H1 (cell line): ENCODE results near the gene CTTNBP2. TPM values are rescaled to one million over a fixed set of nuclear protein-coding genes. Genes with fewer than 3 reads are reported as not detected.

Experiments used
- CTCF ChIA-PET: fragments of 300-600 bp; sonication (Branson Sonifier 250); formaldehyde crosslinking; loops from one replicate; lab custom pipeline; 2021; ENCODE audit not compliant: partially characterized antibody; lab: Charles Lee
- POLR2A ChIA-PET: fragments of 300-600 bp; sonication (Branson Sonifier 250); formaldehyde crosslinking; loops from one replicate; lab custom pipeline; 2021; ENCODE audit warnings: inconsistent platforms; ENCODE audit not compliant: partially characterized antibody; lab: Charles Lee
- DNase-seq, 2 experiments: peaks; one replicate each; pipeline versions ENCODE4 v3.0.0 to v3.0.0-alpha.2; 2010 to 2022; ENCODE audit warnings: low spot score in 2 of 2, low read depth in 1 of 2, mixed read lengths in 1 of 2
- FAIRE-seq: peaks from 2 replicates; lab custom pipeline; 2011; peaks lifted over from hg19 to GRCh38; lab: Jason Lieb, UNC
- H2AFZ ChIP-seq: 2 replicates; pipeline ENCODE4 v1.8.1; 2012; ENCODE audit warnings: low read length, inconsistent platforms
- H2AK5ac ChIP-seq: 2 replicates; pipeline ENCODE4 v1.6.1; 2013; ENCODE audit warnings: low read depth, low read length
- H2BK120ac ChIP-seq: replicated peaks from 2 replicates; pipeline ENCODE3; 2013; ENCODE audit warnings: low read depth, low read length, inconsistent platforms
- H2BK12ac ChIP-seq: 2 replicates; pipeline ENCODE4 v1.6.1; 2013; ENCODE audit warnings: low read depth, low read length
- H2BK15ac ChIP-seq: 2 replicates; pipeline ENCODE4 v1.6.1; 2013; ENCODE audit warnings: low read length
- H2BK20ac ChIP-seq: 2 replicates; pipeline ENCODE4 v1.6.1; 2013; ENCODE audit warnings: low read length
- H2BK5ac ChIP-seq: 2 replicates; pipeline ENCODE4 v1.6.1; 2013; ENCODE audit warnings: low read depth, low read length
- H3K14ac ChIP-seq: 2 replicates; pipeline ENCODE4 v1.6.1; 2013; ENCODE audit warnings: inconsistent platforms; ENCODE audit not compliant: insufficient read length
- H3K18ac ChIP-seq: 2 replicates; pipeline ENCODE4 v1.6.1; 2013; ENCODE audit warnings: low read length; ENCODE audit errors: extremely low read depth
- H3K23ac ChIP-seq: 2 replicates; pipeline ENCODE4 v1.6.1; 2013; ENCODE audit warnings: inconsistent platforms; ENCODE audit not compliant: insufficient read length
- H3K23me2 ChIP-seq: 2 replicates; pipeline ENCODE4 v1.6.1; 2013; ENCODE audit warnings: low read depth, low read length
- H3K27ac ChIP-seq: 2 replicates; pipeline ENCODE4 v1.6.1; 2011; ENCODE audit warnings: low read depth, low read length, inconsistent platforms
- H3K27me3 ChIP-seq, 4 experiments: replicated peaks in 1 of 4; 1 replicate in 1 of 4; 2 replicates in 3 of 4; pipeline versions ENCODE4 v1.6.1 to v1.8.1; 2011 to 2013; ENCODE audit warnings: low read length in 3 of 4, mild to moderate bottlenecking in 3 of 4, inconsistent platforms in 2 of 4, mixed read lengths in 2 of 4, moderate library complexity in 1 of 4; ENCODE audit not compliant: control insufficient read depth in 3 of 4, insufficient read depth in 3 of 4; ENCODE audit errors: extremely low read depth in 1 of 4
- H3K36me3 ChIP-seq, 4 experiments: 2 replicates each; pipeline versions ENCODE4 v1.6.1 to v1.8.1; 2011 to 2013; ENCODE audit warnings: mild to moderate bottlenecking in 4 of 4, low read length in 3 of 4, moderate library complexity in 2 of 4, control low read depth in 1 of 4, inconsistent platforms in 1 of 4; ENCODE audit not compliant: insufficient read depth in 4 of 4, control insufficient read depth in 2 of 4
- H3K4ac ChIP-seq: replicated peaks from 2 replicates; pipeline ENCODE3; 2013; ENCODE audit warnings: low read length, low read depth, mixed read lengths, inconsistent platforms; ENCODE audit not compliant: insufficient read length
- H3K4me1 ChIP-seq, 4 experiments: replicated peaks in 1 of 4; 1 replicate in 1 of 4; 2 replicates in 3 of 4; pipeline versions ENCODE4 v1.6.1 to v1.8.1; 2011 to 2013; ENCODE audit warnings: low read length in 3 of 4, inconsistent platforms in 2 of 4, mixed read lengths in 1 of 4; ENCODE audit not compliant: insufficient read depth in 4 of 4, control insufficient read depth in 3 of 4
- H3K4me2 ChIP-seq, 2 experiments: 2 replicates each; pipeline versions ENCODE4 v1.6.1 to v1.8.1; 2011 to 2013; ENCODE audit warnings: low read depth in 2 of 2, low read length in 2 of 2, control low read depth in 1 of 2, inconsistent platforms in 1 of 2, mild to moderate bottlenecking in 1 of 2; ENCODE audit not compliant: insufficient read depth in 1 of 2
- H3K4me3 ChIP-seq, 4 experiments: fragments of 200-600, 300-600 bp in 1 of 4; sonication (generic), shearing (Covaris generic), sonication (Bioruptor Twin) in 1 of 4; 2 replicates each; pipeline versions ENCODE4 v1.5.1 to v1.8.1; 2011 to 2016; ENCODE audit warnings: low read length in 4 of 4, low read depth in 3 of 4, control low read depth in 2 of 4, inconsistent platforms in 2 of 4, mild to moderate bottlenecking in 2 of 4, mixed read lengths in 1 of 4, moderate library complexity in 1 of 4; ENCODE audit not compliant: insufficient read depth in 2 of 4; ENCODE audit errors: extremely low read depth in 1 of 4
- H3K56ac ChIP-seq: replicated peaks from 2 replicates; pipeline ENCODE3; 2013; ENCODE audit warnings: low read depth, mild to moderate bottlenecking, mixed read lengths, low read length, inconsistent platforms; ENCODE audit not compliant: insufficient read length
- H3K79me1 ChIP-seq: 2 replicates; pipeline ENCODE4 v1.6.1; 2013; ENCODE audit warnings: low read depth, low read length, control low read depth
- H3K79me2 ChIP-seq, 2 experiments: 2 replicates each; pipeline versions ENCODE4 v1.6.1 to v1.8.1; 2012 to 2013; ENCODE audit warnings: low read length in 2 of 2, mild to moderate bottlenecking in 2 of 2, inconsistent platforms in 1 of 2; ENCODE audit not compliant: insufficient read depth in 2 of 2, control insufficient read depth in 1 of 2
- H3K9ac ChIP-seq, 4 experiments: replicated peaks in 1 of 4; 1 replicate in 1 of 4; 2 replicates in 3 of 4; pipeline versions ENCODE4 v1.6.1 to v1.8.1; 2011 to 2013; ENCODE audit warnings: low read depth in 3 of 4, low read length in 3 of 4, control low read depth in 2 of 4, mild to moderate bottlenecking in 2 of 4, moderate library complexity in 2 of 4, inconsistent platforms in 1 of 4; ENCODE audit errors: extremely low read depth in 1 of 4
- H3K9me3 ChIP-seq, 2 experiments: 2 replicates each; pipeline versions ENCODE4 v1.6.1 to v1.8.1; 2012 to 2013; ENCODE audit warnings: mild to moderate bottlenecking in 2 of 2, moderate library complexity in 2 of 2, control low read depth in 1 of 2, inconsistent platforms in 1 of 2, low read depth in 1 of 2, low read length in 1 of 2, mixed read lengths in 1 of 2; ENCODE audit not compliant: insufficient read depth in 2 of 2
- H4K20me1 ChIP-seq, 2 experiments: replicated peaks in 1 of 2; 2 replicates each; pipeline versions ENCODE3 to v1.8.1; 2011 to 2013; ENCODE audit warnings: inconsistent platforms in 2 of 2, low read length in 2 of 2, mild to moderate bottlenecking in 1 of 2; ENCODE audit not compliant: insufficient read depth in 2 of 2, control insufficient read depth in 1 of 2
- H4K5ac ChIP-seq: 2 replicates; pipeline ENCODE4 v1.6.1; 2013; ENCODE audit warnings: low read length, low read depth, mixed read lengths, inconsistent platforms; ENCODE audit not compliant: insufficient read length
- H4K8ac ChIP-seq: 2 replicates; pipeline ENCODE4 v1.8.0; 2013; ENCODE audit warnings: mild to moderate bottlenecking, moderate library complexity, low read length, inconsistent platforms; ENCODE audit not compliant: insufficient read depth; ENCODE audit errors: extremely low read depth
- H4K91ac ChIP-seq: replicated peaks from 2 replicates; pipeline ENCODE3; 2013; ENCODE audit warnings: low read length, mixed read lengths, inconsistent platforms; ENCODE audit not compliant: insufficient read length
- BACH1 ChIP-seq: IDR thresholded peaks from 2 replicates; pipeline ENCODE4 v1.6.1; 2012; ENCODE audit warnings: low read length, improper control_type of control experiment
- CBX5 ChIP-seq: fragments of 300-800, 300-1000 bp; sonication (generic); IDR thresholded peaks from 2 replicates; pipeline ENCODE4 v1.7.1; 2016; ENCODE audit warnings: antibody characterized with exemption, low read length, low read depth
- KDM1A ChIP-seq: fragments of 200-600, 300-600 bp; sonication (generic); IDR thresholded peaks from 2 replicates; pipeline ENCODE4 v1.7.1; 2016; ENCODE audit warnings: mild to moderate bottlenecking, low read length, borderline replicate concordance
- KDM5A ChIP-seq: fragments of 200-600 bp; IDR thresholded peaks from 2 replicates; pipeline ENCODE4 v1.7.1; 2012; ENCODE audit warnings: mild to moderate bottlenecking, low read length, inconsistent platforms, mixed read lengths
- MAFK ChIP-seq: IDR thresholded peaks from 2 replicates; pipeline ENCODE4 v1.6.1; 2012; ENCODE audit warnings: low read depth, mild to moderate bottlenecking, improper control_type of control experiment, low read length
- SP2 ChIP-seq: IDR thresholded peaks from 2 replicates; pipeline ENCODE4 v1.6.1; 2012; ENCODE audit warnings: mild to moderate bottlenecking, low read length, inconsistent platforms
- SP4 ChIP-seq: IDR thresholded peaks from 2 replicates; pipeline ENCODE4 v1.6.1; 2012; ENCODE audit warnings: low read length, inconsistent platforms
- TAF7 ChIP-seq: optimal IDR thresholded peaks from 2 replicates; pipeline ENCODE3; 2011; ENCODE audit warnings: low read depth, mild to moderate bottlenecking, inconsistent platforms, low read length, moderate library complexity, borderline replicate concordance
- TCF12 ChIP-seq: IDR thresholded peaks from 2 replicates; pipeline ENCODE4 v1.6.1; 2011; ENCODE audit warnings: low read depth, mild to moderate bottlenecking, low read length
- TEAD4 ChIP-seq: IDR thresholded peaks from 2 replicates; pipeline ENCODE4 v1.6.1; 2012; ENCODE audit warnings: low read depth, low read length, inconsistent platforms, mixed read lengths
- ZNF274 ChIP-seq: IDR thresholded peaks from 2 replicates; pipeline ENCODE4 v1.7.0; 2012; ENCODE audit warnings: low read length, borderline replicate concordance; ENCODE audit errors: extremely low read depth
- WGBS, 2 experiments: shearing (Covaris generic) in 1 of 2; methylation state at CpG; one replicate each; pipeline versions ENCODE4 v1.1.6 to v1.1.7; 2013 to 2015; ENCODE audit warnings: low lambda C conversion rate in 2 of 2, mixed read lengths in 2 of 2, inconsistent platforms in 1 of 2, low coverage in 1 of 2, missing lambda C conversion rate in 1 of 2; ENCODE audit not compliant: insufficient replicate concordance in 2 of 2, insufficient coverage in 1 of 2, insufficient read length in 1 of 2; ENCODE audit errors: extremely low coverage in 1 of 2, missing lambda C conversion rate in 1 of 2; 5-methylcytosine and 5-hydroxymethylcytosine counted together
- polyA plus RNA-seq, 7 experiments: library from polyadenylated mRNA; depleted of rRNA in 3 of 7; stranded (reverse) in 5 of 7; unstranded in 2 of 7; fragments of >200 nt in 5 of 7; fragments of 200-250 nt in 2 of 7; gene quantifications; 1 replicate in 5 of 7; 2 replicates in 1 of 7; 4 replicates in 1 of 7; pipeline versions ENCODE4 v1.2.1 to v1.2.3, GENCODE V29; 2011 to 2013; ENCODE audit warnings: missing spikeins in 2 of 7, mixed read lengths in 2 of 7
- total RNA-seq: library from RNA; stranded (reverse); fragmentation: NEBNext Ultra II Directional; extraction: Animal tissue kit (Norgen Biotek cat#: 25700); gene quantifications from 2 replicates; pipeline ENCODE4 v1.2.1, GENCODE V29; 2021
- TF ChIP-seq, protein P1 (sequence below): IDR thresholded peaks from 2 replicates; pipeline ENCODE4 v1.6.1; 2011; ENCODE audit warnings: low read length, improper control_type of control experiment
- TF ChIP-seq, protein P2 (sequence below): IDR thresholded peaks from 2 replicates; pipeline ENCODE4 v1.6.1; 2011; ENCODE audit warnings: low read depth, mild to moderate bottlenecking, low read length; ENCODE audit not compliant: insufficient read depth

The CTTNBP2 gene
- total and polyA plus RNA-seq, 2 of the 8 experiments (the other 6 are each of a cell fraction or from before 2014, with no cell fraction given): 15.3 to 35.1 TPM

DNA sequence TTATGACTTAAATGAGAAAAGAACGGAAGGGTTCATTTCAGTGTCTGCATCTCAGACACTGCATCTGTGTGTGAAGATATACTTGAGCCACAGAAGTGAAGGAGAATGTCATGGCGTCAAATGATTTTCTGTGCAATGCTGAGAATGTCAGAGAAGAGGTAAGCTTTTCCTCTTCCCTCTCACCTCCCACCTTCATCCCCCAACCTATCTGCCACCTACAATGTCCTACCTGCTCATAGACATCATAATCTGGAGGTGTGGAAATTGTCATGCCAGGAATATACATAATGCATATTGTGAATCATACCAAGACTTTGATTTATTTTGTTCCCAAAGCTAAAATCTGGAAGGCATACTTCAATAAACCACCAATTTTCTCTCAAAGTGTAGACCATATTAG is 53.7 kb downstream of the CTTNBP2 start:
- Histone ChIP-seq H4K91ac (no peak overlapping the region), H4K20me1 (no peaks in the 10 kb centered on the region), H3K56ac (no peak overlapping the region), H3K18ac (no peak overlapping the region), H3K9ac (no peak overlapping the region), H3K9me3 (no peaks in the 10 kb centered on the region), H2BK20ac (no peak overlapping the region), H4K5ac (no peak overlapping the region), H3K27ac (no peak overlapping the region), H2BK5ac (no peak overlapping the region), H4K8ac (no peak overlapping the region), H3K23me2 (no peaks in the 10 kb centered on the region; the same call in 1 of the 2 replicates), H3K4me2 (no peak overlapping the region), H2AK5ac (no peak overlapping the region), H3K27me3 (no peaks in the 10 kb centered on the region), H2AFZ (no peak overlapping the region), H3K4me1 (0 out of 7 replicates have a peak, but pooled peaks cover 0 to 2% (median under 1%) of the 10 kb centered on the region in 4 experiments), H3K14ac (no peak overlapping the region), H3K36me3 (peaks cover 0 to 4% (median 0%) of the 10 kb centered on the region in 4 experiments; a peak in 1 of 8 replicates), H2BK120ac (no peak overlapping the region), H3K79me1 (no peaks in the 10 kb centered on the region), H2BK15ac (no peak overlapping the region), H3K79me2 (peaks cover 0 to 39% of the 10 kb centered on the region in 2 experiments; a peak in 2 of 4 replicates), H2BK12ac (no peak overlapping the region), H3K4me3 (no peak overlapping the region), H3K4ac (no peak overlapping the region), H3K23ac (no peak overlapping the region)
- ChIA-PET CTCF (interaction anchor here (1.7 kb wide), 1 partner anchor 10 kb away, joined by 3 read pairs; no protein-coding TSS in a partner anchor), POLR2A (interaction anchor here (1.1 to 1.4 kb wide), 2 partner anchors 9 to 12 kb away, joined by 3 to 6 read pairs; no protein-coding TSS in a partner anchor)
- WGBS, 2 experiments: 87% methylated on average over 2 of the region's 2 CpGs; no CpG with 5 or more reads in 1 of the 2 experiments
- no peak for FAIRE-seq
- no peak for DNase-seq
- TF ChIP-seq, protein P1, sequence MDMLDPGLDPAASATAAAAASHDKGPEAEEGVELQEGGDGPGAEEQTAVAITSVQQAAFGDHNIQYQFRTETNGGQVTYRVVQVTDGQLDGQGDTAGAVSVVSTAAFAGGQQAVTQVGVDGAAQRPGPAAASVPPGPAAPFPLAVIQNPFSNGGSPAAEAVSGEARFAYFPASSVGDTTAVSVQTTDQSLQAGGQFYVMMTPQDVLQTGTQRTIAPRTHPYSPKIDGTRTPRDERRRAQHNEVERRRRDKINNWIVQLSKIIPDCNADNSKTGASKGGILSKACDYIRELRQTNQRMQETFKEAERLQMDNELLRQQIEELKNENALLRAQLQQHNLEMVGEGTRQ: no peak
- TF ChIP-seq ZNF274 (no peak), SP2 (no peak), MAFK (no peak), KDM5A (no peak), SP4 (no peak), TAF7 (no peak), KDM1A (no peak), CBX5 (no peak), BACH1 (no peak), TEAD4 (no peak), TCF12 (no peak)
- TF ChIP-seq, protein P2, sequence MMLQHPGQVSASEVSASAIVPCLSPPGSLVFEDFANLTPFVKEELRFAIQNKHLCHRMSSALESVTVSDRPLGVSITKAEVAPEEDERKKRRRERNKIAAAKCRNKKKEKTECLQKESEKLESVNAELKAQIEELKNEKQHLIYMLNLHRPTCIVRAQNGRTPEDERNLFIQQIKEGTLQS: no peak
